Activated gamma-delta T cell treated with anti-CD3 and anti-CD28 coated beads, Interleukin-2, amount 50 U/mL, for 16 hours (primary cell): ENCODE results near the gene RAP1GAP2.

Source experiments
- DNase-seq: peaks from one replicate; pipeline ENCODE4 v3.0.0-alpha.2; 2020; ENCODE audit warnings: low read depth

RAP1GAP2 gene

GRCh38 chr17:2947588-2947950, 151.3 kb downstream of the RAP1GAP2 start:
- DNase-seq, result no peak

- DNase-seq, result no peak
Observed at GRCh38 chr17:2947996-2948550, 151.8 kb downstream of the RAP1GAP2 start.

- DNase-seq, result no peak
Observed at GRCh38 chr17:2948721-2949468, 152.7 kb downstream of the RAP1GAP2 start.

- DNase-seq, result no peak
Observed at GRCh38 chr17:2949469-2950044, 153.3 kb downstream of the RAP1GAP2 start.

GRCh38 chr17:2950846-2951245, 154.6 kb downstream of the RAP1GAP2 start:
- DNase-seq, result no peak

- no peak for DNase-seq
Observed at GRCh38 chr17:2952174-2952845, 156.1 kb downstream of the RAP1GAP2 start.

- no peak for DNase-seq
Observed at GRCh38 chr17:2954898-2955445, 158.7 kb downstream of the RAP1GAP2 start.

- no peak for DNase-seq
Observed at GRCh38 chr17:2955931-2956582, 159.8 kb downstream of the RAP1GAP2 start.

- DNase-seq, result no peak
Observed at GRCh38 chr17:2957631-2958286, 161.5 kb downstream of the RAP1GAP2 start.

GRCh38 chr17:2958706-2959222, 162.5 kb downstream of the RAP1GAP2 start:
- DNase-seq, result no peak

GRCh38 chr17:2959371-2960130, 163.3 kb downstream of the RAP1GAP2 start:
- DNase-seq, result no peak

- no peak for DNase-seq
Observed at GRCh38 chr17:2961446-2961845, 165.2 kb downstream of the RAP1GAP2 start.

GRCh38 chr17:2962236-2962635, 166.0 kb downstream of the RAP1GAP2 start:
- DNase-seq, result no peak

GRCh38 chr17:2962729-2963128, 166.5 kb downstream of the RAP1GAP2 start:
- no peak for DNase-seq

- DNase-seq, result no peak
Observed at GRCh38 chr17:2963332-2964027, 167.2 kb downstream of the RAP1GAP2 start.

- no peak for DNase-seq
Observed at GRCh38 chr17:2964028-2964356, 167.8 kb downstream of the RAP1GAP2 start.

- no peak for DNase-seq
Observed at GRCh38 chr17:2964370-2964769, 168.1 kb downstream of the RAP1GAP2 start.

GRCh38 chr17:2964831-2965230, 168.6 kb downstream of the RAP1GAP2 start:
- no peak for DNase-seq

GRCh38 chr17:2965621-2966595, 169.7 kb downstream of the RAP1GAP2 start:
- DNase-seq, result no peak
